DMS53 treated with DMSO at 0.1 percent for 48 hours (cell line): Measurements from ENCODE around the gene PRDM11.

Experiments used
- DNase-seq: peaks from one replicate; lab custom pipeline; 2025; ENCODE audit not compliant: unreplicated experiment; lab: John Stamatoyannopoulos, UW

PRDM11 gene

DNA sequence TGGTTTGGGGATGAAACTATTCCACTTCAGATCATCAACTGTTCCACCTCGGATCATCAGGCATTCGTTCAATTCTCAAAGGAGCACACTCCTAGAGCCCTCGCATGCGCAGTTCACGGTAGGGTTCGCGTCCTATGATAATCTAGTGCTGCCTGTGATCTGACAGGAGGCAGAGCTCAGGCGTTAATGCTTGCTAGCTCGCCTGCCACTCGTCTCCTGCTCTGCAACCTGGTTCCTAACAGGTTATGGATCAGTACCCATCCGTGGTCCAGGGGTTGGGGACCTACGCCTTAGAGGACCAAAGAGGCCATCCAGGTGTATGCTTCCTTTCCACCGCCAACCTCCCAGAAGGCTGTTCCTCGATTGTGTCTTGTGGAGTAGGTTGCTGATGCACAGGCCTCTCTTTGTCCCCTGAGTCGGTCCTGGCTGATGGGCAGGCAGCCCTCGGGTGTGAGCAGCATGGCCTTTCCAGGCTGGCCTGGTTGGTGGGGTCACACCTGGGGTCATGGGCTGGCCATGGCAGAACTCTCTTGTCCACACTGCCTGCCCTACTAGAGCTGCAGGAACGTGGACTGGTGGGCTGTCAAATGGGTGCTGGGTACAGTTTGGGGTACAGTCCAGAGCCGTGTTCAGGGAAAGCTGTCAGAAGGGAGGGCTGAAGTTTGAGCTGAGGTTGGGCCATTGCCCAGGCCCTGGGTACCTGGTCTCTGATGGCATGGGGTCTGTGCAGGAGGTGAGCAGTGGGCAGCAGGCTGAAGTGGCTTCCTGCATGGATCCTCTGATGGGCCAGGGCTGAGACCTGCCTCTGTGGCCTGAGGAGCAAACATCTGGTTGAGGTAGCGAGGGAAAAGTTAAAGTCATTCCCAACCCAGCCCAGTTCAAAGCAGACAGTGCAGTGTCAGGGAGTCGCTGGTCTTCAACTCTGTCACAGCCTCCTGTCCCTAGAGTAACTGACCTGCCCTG is 11.1 kb downstream of the PRDM11 start:
- no peak for DNase-seq

DNA sequence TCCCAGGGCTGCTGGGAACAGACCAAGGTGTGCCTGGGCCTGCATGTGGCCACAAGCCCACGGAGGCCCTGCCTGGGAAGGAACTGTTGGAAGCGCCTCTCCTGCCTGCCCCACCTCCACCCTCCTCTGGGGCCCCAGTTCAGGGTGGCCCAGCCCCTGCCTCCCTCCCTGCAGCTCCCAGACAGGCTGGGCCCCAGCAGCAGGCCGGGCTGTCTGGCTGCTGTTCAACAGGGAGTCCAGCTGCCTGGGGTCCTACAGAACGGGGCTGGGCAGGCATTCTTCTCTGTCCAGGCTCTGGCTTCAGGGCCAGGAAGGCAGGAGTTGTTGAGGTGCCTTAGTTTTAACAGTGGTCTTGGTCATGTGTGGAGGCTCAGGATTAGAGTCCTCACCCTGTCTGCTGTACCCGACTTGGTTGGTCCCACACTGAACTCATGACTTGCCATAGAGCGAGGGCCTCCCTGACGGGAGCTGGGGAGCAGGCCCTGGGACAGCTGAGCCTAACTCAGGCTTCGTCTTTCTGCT is 11.8 kb downstream of the PRDM11 start:
- DNase-seq = no peak

DNA sequence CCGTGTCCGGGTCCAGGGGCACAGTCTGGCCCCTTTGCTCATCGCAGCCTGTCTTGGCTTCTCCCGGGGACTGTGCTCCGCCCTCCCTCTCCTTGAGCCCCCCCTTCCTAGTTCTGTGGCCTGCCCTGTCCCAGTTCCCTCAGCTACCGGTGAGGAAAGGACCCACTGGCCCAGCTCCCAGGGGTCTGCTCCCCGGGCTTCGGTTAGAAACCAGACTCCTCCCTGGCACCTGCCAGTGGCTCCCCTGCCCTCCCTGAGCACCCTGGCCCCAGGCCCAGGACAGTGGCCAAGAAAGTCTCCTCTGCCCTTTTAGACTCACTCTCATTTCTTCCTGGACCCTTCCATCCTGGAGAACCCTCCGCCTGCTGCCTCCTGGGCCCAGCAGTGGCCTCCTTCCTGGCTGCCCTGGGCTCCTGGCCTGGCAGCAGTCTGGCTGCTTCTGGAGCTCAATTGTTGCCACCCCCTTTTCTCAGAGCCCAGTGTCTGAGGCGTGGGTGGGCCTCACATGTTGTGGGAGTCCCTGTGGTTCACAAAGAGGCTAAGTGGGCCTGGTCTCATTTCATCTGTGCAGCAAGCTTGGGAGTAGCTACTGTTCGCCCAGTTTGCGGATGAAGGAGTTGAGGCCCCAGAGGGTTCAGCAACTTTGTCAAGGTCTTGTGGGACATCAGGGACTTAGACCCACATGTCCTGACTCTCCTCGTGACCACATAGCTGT is 12.6 kb downstream of the PRDM11 start:
- no peak for DNase-seq

DNA sequence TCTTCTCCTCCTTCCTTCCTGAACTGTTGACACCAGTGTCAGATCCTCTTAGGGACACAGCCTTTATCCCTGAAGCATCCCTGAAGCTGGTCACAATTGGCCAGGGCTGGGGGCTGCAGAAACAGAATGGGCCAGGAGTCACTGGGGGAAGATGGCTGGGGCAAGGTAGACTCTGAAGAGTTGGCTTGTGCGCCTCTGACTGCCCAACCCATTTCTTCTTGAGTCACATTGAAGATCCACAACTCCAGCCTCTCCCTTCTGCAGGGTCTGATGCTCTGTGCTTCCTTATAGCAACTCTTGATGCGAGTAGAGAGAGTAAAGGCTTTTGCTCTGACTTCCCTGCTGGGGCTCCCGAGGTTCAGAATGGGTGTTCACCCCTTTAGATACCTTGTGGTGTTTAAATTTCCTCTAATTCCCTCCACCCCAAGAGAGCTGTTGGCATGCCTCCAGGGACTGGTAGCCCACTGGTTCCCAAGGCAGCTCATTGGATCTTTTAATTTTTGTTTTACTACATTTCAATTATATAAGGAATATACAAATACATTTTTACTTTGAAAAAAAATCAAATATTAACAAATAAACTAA is 13.4 kb downstream of the PRDM11 start:
- no peak for DNase-seq

DNA sequence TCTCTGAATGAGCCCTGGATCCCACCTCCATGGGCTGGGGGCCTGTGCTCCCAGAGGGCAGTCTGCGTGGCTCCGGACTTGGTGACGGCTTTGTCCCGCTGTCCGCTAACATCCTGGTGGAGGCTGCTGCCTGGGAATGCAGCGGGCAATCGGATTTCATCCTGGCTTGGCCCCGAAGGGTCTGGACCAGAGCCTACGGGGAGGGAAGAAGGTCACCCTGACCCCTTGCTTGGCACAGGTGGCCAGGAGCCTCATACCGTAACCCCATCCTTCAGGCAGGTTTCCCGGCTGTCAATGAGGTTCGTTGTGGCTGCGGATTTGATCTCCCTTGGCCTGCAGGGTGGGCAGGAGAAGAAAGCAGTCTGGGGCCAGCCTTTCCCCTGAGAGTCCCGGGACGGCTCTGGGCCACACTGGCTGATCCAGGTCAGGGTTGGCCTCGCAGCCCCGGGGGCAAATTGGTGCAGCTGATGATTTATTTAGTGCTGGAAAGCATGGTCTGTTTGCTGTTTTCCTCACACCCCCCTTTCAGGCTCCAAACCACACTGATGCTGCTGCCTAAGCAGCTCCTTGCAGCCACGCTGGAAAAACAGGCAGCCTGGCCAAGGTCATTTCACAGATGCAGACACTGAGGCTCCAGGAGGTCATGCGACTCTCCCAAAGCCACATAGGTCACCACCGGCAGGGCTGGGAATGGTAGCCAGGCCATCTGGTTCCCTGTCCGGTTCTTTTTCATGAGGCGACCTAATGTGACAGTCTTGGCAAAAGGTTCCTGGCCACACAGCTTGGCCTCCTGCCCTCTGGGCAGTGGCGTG is 15.0 kb downstream of the PRDM11 start:
- DNase-seq = no peak

DNA sequence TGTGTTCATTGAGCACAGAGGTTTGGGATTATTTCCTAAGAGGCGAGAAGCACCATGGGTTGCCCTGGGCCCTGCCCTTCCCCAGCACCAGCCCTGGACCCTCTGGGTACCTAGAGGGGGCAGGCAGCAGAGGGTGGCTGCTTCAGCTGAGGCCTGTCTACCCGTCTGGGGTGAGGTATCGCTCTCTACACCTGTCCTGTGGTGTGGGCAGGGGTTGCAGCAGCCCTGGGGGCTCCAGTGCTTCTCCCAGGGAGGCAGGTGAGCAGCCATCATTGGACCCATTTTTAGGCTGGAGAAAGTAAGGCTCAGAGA is 15.6 kb downstream of the PRDM11 start:
- no peak for DNase-seq

DNA sequence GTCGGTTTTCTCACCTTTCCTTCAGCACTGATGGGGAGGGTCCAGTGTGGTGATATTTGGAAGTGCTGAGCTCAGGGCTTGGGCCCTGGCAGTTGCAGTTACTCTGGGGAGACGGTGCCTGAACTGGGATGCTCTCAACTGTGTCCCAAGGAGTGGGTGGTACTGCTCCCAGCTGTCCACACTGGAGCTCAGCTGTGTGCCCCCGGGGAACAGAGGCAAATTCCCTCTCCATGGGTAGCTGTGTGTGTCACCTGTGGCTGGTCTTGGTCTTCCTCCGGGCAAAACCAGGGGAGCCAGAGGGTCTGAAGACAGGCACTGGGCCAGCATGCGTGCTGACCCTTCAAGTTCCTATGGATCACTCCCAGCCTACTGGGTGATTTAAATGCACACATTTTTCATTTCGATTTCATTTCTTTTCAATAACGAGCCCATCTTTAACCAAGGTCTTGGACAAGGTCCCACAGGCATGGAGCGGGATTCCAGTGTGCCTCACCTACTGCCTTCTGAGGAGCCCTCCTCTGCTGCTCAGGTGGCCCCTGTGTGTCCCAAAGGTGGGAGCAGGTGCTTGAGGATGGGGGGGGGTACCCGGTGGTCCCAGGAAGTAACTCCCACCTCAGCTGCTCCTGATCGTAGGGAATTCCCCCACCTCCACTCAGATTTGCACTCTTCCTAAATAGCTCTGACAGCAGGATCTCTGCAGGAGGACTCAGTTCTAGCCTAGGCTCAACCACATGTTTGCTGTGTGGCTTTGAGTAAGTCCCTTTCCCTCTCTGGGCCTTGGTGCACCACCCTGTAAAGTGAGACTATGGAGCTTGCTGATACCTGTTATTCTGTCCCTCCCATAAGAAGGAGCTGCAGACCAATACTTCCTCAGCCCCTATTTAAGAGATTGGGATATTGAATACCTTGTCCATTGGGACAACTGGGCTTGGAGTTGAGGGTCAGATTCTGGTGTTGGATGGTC is 16.8 kb downstream of the PRDM11 start:
- DNase-seq = no peak

DNA sequence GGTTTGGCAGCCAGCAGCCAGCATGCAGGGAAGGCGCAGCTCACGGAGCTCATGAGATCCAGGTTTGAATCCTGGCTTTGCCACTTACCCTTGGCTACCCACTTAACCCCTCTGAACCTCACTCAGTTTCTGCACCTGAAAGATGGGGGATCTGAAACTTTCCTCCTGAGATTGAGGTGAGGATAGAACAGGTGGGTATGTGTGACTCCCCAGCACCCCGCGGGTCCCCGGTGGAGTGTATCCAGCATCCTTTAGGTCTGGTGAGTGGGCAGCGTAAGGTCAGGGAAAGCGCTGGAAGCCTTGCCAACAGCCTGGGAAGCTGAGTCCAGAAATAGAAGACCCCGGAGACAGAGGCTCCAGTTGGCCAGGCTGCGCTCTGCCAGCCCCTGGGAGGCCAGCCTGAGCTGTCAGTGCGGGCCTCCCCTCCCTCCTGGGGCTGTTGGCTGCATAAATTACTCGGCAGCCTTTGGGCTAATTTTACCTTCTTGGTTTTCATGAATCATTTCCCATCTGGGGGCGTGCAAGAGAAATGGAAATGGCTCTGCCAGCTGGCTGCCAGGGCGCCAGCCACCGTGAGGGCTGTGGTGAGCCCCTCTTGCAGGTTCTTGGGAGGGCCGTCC is 17.6 kb downstream of the PRDM11 start:
- DNase-seq = no peak

DNA sequence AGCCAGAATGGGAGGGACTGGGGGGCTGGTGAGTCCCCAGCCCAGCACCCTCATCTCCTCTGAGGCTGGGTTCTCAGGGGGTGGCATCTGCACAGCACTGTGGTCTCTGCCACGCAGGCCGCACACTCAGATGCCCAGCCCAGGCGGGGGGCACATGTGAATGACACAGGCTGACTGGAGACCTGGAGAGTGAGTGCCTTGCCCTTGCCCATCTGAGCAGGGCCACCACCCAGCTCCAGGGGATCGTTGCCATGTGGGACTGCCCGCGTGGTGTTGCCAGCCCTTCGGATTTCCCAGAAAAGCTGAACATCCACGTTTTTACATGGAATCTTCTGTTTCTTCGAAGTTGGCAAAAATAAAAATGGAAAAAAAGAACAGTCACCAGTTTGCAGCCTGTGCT is 18.9 kb downstream of the PRDM11 start:
- DNase-seq = no peak

DNA sequence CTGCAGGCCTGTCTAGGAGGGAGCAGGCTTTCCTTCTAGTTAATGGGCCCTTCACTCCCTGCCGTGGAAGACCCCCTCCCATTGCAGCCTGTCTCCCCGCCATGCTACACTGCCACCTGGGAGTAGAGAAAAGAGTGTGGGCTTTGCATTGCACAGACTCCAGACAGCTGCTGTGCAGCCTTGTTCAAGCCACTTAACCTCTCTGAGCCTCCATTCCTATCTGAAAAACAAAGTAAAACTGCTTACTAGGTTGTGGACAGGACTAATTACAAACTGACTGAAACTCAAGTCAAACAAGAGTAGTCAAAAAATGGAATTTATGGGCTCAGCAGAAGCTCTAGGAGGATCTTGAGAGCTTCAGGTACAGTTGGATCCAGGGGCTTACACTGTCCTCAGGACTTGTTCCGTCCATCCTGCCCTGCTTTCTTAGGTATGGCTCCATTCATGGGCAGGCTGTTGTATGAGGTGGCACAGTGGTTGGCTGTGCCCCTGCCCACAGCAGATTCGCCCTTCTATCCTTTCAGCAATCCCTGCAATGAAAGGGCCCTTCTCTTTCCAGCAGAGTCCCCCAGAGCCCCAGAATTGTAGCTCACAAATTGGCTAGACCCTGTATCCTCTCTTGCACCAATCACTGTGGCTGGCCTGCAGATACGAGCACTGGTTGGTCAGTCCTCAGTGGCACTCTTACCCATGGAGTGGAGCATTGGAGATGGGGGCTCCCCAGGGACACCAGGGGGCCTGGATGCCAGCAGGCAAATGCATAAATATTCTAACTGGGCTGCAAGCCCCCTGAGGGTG is 19.6 kb downstream of the PRDM11 start:
- DNase-seq = no peak

DNA sequence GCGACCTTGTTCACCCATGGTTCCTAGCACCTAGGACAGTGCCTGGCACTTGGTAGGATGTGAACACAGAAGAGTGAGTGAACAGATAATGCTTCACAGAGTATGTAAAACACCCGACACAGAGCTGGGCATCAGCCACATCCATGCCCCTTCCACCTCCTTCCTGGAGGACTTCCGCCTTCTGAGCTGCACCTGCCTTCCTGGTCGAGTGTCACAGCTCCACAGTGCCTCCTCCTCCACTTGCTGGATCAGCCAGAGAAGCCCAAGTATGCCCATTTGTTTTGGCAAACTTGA is 20.1 kb downstream of the PRDM11 start:
- no peak for DNase-seq

DNA sequence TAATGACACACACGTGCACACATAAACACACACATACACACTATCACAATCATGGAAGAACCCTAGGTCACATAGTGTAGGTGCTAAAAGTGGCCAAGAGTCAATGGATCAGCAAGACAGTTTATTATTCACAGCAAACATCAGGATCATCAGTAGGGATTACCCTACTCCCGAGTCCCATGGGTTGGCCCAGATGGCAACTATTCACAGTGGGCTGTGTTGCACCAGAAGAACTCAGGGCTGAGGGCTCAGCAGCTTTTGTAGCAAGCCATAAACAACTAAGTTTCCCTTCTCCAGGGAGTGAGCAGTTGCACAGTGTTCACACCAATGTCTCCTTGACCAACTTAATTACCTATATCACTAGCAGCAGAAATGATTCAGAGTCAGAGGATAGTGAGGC is 20.8 kb downstream of the PRDM11 start:
- DNase-seq = no peak

DNA sequence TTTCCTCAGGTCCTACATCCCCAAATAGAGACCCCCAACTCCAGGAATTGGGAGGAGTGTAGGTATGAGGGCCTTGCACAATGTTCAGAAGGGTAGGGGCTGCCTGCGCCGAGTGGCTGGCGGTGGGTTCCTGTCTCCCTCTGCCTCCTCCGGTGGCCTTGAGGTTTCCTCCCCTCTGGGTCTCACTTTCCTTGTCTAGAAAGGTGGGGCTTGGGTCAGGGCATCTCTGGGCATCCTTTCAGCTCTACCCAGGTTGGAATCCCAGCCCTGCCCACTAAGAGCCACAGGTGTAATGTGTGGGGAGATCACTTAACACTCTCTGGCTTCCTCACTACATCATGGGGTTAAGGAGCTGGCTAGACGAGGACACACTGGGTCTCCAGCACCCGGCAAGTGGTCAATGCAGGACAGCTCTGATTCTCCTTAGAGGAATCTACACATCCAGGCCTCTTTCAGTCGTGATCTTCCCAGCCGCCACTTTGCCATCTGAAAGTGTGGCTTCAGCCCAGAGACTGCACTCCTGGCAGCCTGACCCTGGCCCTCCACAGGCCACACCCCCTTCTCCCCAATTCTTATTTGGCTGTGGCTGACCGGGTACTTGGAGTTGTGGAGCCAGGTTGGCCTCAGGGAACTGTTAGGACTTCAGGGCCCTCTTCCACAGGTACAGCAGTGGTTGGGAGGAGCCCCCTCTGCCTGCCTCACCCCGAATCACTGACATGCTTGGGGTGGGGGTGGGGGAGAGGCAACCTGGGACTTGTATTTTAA is 22.1 kb downstream of the PRDM11 start:
- no peak for DNase-seq

DNA sequence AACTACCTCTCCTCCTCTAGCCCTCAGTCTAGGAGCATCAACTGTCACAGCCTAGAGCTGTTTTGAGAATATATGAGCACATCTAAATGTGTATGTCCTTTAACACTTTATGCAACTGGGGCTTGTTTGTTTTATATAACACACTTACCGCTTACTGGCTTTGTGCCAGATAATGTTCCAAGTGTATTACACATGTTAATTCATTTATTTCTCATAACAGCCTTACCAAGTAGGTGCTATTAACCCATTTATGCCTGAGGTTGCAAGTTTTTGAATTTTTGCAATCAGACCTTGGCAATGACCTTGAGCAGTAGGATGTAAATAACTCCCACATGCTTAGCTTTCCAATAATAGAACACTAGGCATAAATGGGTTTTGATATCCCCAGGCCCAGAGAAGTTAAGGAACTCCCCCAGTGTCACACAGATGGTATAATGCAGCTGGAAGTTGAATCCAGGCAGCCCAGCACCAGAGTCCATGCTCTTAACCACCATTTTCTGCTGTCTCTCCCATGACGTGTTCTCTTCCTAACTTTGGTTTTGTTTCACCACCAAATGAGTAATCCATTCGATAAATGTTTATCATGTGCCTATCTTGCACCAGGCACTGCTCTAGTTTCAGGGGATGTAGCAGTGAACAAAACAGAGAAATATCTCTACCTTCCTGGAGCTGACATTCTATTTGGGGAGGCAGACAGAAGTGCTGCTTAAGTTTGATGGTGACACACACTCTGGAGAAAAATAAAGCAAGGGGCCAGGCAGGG is 23.1 kb downstream of the PRDM11 start:
- no peak for DNase-seq

DNA sequence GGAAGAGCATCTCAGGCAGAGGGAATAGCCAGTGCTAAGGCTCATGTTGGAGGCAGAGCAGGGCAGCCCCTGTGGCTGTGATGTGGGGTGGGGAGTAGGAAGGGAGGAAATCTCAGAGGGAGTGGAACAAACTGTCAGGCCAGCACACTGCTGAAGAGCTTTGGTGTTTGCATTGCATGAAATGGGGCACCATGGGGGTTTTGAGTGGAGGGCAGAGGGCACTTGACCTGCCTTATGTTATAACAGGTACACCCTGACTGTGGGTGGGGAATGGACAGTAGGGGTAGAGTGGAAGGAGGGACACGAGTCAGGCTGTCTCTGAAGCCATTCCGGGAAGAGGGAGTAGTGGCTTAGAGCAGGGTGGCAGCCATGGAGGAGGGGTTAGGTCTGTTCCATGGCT is 24.0 kb downstream of the PRDM11 start:
- DNase-seq = no peak

DNA sequence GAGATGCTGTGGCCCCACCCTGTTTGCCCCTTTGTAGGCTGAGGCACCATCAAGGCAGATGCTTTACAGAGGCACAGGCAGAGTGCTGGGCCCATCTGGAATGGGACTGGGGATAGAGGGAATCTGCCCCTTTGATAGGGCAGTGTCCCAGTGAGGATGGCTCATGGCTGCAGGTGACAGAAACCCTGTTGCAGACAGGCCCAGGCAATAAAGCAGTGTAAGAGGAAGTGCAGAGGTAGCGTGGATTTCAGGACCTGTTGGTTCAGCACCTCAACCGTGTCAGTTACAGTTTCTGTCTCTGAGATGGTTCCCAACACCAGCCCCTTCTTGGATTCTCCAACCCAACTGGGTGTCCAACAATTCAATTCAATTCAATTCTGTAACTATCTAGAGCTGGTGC is 25.1 kb downstream of the PRDM11 start:
- no peak for DNase-seq

DNA sequence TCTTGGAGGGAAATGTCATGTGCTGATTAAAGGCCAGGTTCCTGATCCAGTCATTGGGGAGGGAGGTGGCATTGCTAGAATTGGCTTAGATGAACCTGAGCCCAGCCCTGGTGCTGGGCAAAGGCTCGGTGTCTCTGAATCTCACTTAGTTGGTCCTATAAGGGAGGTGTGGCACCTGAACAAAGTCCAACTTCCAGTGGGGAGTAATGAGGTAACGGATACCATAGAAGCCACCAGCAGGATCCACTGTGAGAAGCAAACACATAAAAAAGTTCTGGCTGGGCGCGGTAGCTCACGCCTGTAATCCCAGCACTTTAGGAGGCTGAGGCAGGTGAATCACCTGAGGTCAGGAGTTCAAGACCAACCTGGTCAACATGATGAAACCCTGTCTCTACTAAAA is 26.6 kb downstream of the PRDM11 start:
- no peak for DNase-seq
